ENCODE results near the gene KRTAP13-4. TPM values are rescaled to one million over a fixed set of nuclear protein-coding genes. Genes with fewer than 3 reads are reported as not detected.

The KRTAP13-4 gene
- total RNA-seq, 1 experiment from 2014 or later = not detected

GRCh38 chr21:30437010-30437565, 7.1 kb downstream of the KRTAP13-4 start:
- H3K27me3 Mint-ChIP-seq (ENCODE audit: insufficient read depth, unreplicated experiment) = no peaks in the 10 kb centered on the region
- H3K27me3 ChIP-seq (replicated peaks; ENCODE audit: control insufficient read depth, insufficient read depth, low read length) = no peaks in the 10 kb centered on the region
- no peak overlapping the region for H3K4me3 Mint-ChIP-seq (ENCODE audit: unreplicated experiment)
- 0 out of 2 replicates have a peak, but pooled peaks cover 9% of the 10 kb centered on the region for H3K4me1 ChIP-seq
- H3K4me3 ChIP-seq (ENCODE audit: low read depth, low read length) = no peak overlapping the region
- intact Hi-C loops (cut with micrococcal nuclease; ENCODE audit: unreplicated experiment) = no loop called here
- no peak overlapping the region for H3K27ac Mint-ChIP-seq (ENCODE audit: unreplicated experiment)
- no peaks in the 10 kb centered on the region for H3K36me3 Mint-ChIP-seq (ENCODE audit: insufficient read depth, unreplicated experiment)
- ChIA-PET POLR2A (no interaction called here), CTCF (no interaction called here)
- TF ChIP-seq CTCF (IDR thresholded peaks at IDR 0.05; ENCODE audit: insufficient read depth in 1 of 2, low read depth in 1 of 2, low read length in 1 of 2, severe bottlenecking in 1 of 2, unreplicated experiment in 1 of 2) = no peak
- H3K9me3 ChIP-seq = no peaks in the 10 kb centered on the region
- no peak for DNase-seq
- no peaks in the 10 kb centered on the region for H3K4me1 Mint-ChIP-seq (ENCODE audit: low read depth, unreplicated experiment)
- no peaks in the 10 kb centered on the region for H3K36me3 ChIP-seq (ENCODE audit: control insufficient read depth, insufficient read depth, low read length)
- BruUV-seq (replicated peaks) = no TSS peak
- no peaks in the 10 kb centered on the region for H3K9me3 Mint-ChIP-seq (ENCODE audit: unreplicated experiment)

GRCh38 chr21:30439975-30440374, 10.0 kb downstream of the KRTAP13-4 start, which contains the start of gene KRTAP15-1:
Gene KRTAP15-1, plus strand, starts transcription at chr21:30440275. Its CDS starts 53 bp downstream, at chr21:30440328.
- no peak within 1 kb of the TSS for H3K4me3 Mint-ChIP-seq (ENCODE audit: unreplicated experiment)
- no peaks in the 10 kb centered on the region for H3K27me3 ChIP-seq (replicated peaks; ENCODE audit: control insufficient read depth, insufficient read depth, low read length)
- H3K36me3 ChIP-seq (ENCODE audit: control insufficient read depth, insufficient read depth, low read length) = no peaks in the 10 kb centered on the region
- ChIA-PET POLR2A (no interaction called here), CTCF (no interaction called here)
- H3K27me3 Mint-ChIP-seq (ENCODE audit: insufficient read depth, unreplicated experiment) = no peaks in the 10 kb centered on the region
- no peak for DNase-seq
- intact Hi-C loops (cut with micrococcal nuclease; ENCODE audit: unreplicated experiment) = no loop called here
- BruUV-seq (replicated peaks) = no TSS peak
- H3K9me3 ChIP-seq = no peaks in the 10 kb centered on the region
- no peak for TF ChIP-seq CTCF (IDR thresholded peaks at IDR 0.05; ENCODE audit: insufficient read depth in 1 of 2, low read depth in 1 of 2, low read length in 1 of 2, severe bottlenecking in 1 of 2, unreplicated experiment in 1 of 2)
- H3K9me3 Mint-ChIP-seq (ENCODE audit: unreplicated experiment) = no peaks in the 10 kb centered on the region
- no peaks in the 10 kb centered on the region for H3K36me3 Mint-ChIP-seq (ENCODE audit: insufficient read depth, unreplicated experiment)
- H3K27ac Mint-ChIP-seq (ENCODE audit: unreplicated experiment) = no peak within 1 kb of the TSS
- H3K4me3 ChIP-seq (ENCODE audit: low read depth, low read length) = no peak within 1 kb of the TSS
- H3K4me1 ChIP-seq = peaks cover 18% of the 10 kb centered on the region
- peaks cover 7% of the 10 kb centered on the region for H3K4me1 Mint-ChIP-seq (ENCODE audit: low read depth, unreplicated experiment)

GRCh38 chr21:30443226-30443625, 13.2 kb downstream of the KRTAP13-4 start:
- no peaks in the 10 kb centered on the region for H3K36me3 Mint-ChIP-seq (ENCODE audit: insufficient read depth, unreplicated experiment)
- ChIA-PET CTCF (no interaction called here), POLR2A (no interaction called here)
- Histone ChIP-seq H3K4me3 (ENCODE audit: low read depth, low read length) (no peak overlapping the region), H3K27me3 (replicated peaks; ENCODE audit: control insufficient read depth, insufficient read depth, low read length) (no peaks in the 10 kb centered on the region), H3K36me3 (ENCODE audit: control insufficient read depth, insufficient read depth, low read length) (no peaks in the 10 kb centered on the region), H3K4me1 (peaks cover 10% of the 10 kb centered on the region), H3K9me3 (no peaks in the 10 kb centered on the region)
- BruUV-seq (replicated peaks) = no TSS peak
- H3K4me1 Mint-ChIP-seq (ENCODE audit: low read depth, unreplicated experiment) = peaks cover 7% of the 10 kb centered on the region
- no peak for TF ChIP-seq CTCF (IDR thresholded peaks at IDR 0.05; ENCODE audit: insufficient read depth in 1 of 2, low read depth in 1 of 2, low read length in 1 of 2, severe bottlenecking in 1 of 2, unreplicated experiment in 1 of 2)
- DNase-seq = peak in 1 of 2 experiments; percentile 4
- intact Hi-C loops (cut with micrococcal nuclease; ENCODE audit: unreplicated experiment) = no loop called here
- no peaks in the 10 kb centered on the region for H3K9me3 Mint-ChIP-seq (ENCODE audit: unreplicated experiment)
- H3K27ac Mint-ChIP-seq (ENCODE audit: unreplicated experiment) = no peak overlapping the region
- no peaks in the 10 kb centered on the region for H3K27me3 Mint-ChIP-seq (ENCODE audit: insufficient read depth, unreplicated experiment)
- no peak overlapping the region for H3K4me3 Mint-ChIP-seq (ENCODE audit: unreplicated experiment)

Measured in Caco-2 (cell line).